ENCODE results near the gene SLC11A1.

SLC11A1 gene, protein sequence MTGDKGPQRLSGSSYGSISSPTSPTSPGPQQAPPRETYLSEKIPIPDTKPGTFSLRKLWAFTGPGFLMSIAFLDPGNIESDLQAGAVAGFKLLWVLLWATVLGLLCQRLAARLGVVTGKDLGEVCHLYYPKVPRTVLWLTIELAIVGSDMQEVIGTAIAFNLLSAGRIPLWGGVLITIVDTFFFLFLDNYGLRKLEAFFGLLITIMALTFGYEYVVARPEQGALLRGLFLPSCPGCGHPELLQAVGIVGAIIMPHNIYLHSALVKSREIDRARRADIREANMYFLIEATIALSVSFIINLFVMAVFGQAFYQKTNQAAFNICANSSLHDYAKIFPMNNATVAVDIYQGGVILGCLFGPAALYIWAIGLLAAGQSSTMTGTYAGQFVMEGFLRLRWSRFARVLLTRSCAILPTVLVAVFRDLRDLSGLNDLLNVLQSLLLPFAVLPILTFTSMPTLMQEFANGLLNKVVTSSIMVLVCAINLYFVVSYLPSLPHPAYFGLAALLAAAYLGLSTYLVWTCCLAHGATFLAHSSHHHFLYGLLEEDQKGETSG

DNA sequence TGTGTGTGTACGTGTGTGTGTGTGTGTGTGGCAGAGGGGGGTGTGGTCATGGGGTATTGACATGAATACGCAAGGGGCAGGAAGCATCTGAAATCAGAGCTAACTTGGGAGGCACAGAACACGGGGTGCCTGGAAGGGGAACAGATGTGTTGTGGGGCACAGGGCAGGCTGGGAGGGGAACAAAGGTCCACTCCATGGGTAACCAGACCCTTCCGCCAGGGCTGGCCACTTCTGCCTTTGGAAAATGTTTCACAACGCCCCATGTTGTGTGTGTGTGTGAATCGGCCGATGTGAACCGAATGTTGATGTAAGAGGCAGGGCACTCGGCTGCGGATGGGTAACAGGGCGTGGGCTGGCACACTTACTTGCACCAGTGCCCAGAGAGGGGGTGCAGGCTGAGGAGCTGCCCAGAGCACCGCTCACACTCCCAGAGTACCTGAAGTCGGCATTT lies at the start of gene SLC11A1:
Gene SLC11A1, plus strand, starts transcription at position 358 of the 451 bp plus-strand sequence. CDS start 96 bp downstream, outside the sequence.
- DNase-seq (ENCODE audit: low read depth, low spot score) = no peak

DNA sequence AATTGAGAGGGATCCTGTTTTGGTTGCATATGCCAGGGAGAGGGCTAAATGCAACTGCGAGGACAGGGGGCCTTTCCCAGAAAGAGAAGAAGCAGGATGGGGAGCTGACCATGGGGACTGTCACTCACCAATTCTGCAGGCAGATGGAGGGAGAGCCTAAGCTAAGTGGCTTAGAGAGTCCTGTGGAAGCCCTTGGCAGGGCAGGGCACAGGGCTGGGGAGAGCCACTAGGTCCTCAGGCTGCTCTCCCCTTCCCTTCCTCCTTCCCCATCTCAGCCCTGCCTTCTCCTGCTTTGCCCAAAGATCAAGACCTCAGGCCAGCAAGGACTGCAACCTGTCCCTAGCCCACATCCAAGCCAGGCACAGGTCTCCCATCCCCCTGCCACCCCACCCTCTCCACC lies 49.8 kb upstream of the SLC11A1 start:
- DNase-seq (ENCODE audit: low read depth, low spot score) = no peak

DNA sequence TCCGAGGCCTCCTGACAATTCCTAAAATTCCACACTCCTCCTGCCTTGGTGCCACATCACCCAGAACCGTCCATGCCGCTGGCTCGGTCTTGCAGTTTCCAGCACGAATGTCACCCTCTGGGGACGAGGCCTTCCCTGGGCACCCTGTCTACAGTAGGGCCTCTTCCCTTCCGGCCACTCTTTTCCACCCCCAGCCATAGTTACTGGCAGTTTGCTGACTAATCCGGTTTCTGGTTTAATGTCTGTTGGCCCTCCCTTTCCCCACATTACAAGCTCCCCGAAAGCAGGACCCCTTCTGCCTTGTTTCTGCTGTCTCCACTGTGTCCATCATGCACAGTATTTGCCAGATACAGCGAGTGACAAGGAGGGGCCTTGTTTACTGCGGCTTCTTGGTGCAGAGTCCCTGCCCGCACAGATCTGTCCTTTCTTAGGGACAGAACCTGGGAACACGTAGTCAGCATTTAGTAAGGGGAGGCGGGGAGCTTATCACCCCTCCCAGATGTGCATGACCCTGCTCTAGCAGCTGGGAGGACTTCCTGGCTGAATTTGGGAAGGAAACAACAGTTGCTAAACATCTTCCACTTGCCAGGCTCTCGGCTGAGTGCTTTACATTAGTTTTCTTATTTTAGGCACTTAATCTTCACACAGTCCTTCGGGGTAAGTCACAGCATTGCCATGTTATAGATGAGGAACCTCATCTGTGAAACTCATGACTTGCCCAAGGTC lies 49.0 kb upstream of the SLC11A1 start:
- no peak for DNase-seq (ENCODE audit: low read depth, low spot score)

DNA sequence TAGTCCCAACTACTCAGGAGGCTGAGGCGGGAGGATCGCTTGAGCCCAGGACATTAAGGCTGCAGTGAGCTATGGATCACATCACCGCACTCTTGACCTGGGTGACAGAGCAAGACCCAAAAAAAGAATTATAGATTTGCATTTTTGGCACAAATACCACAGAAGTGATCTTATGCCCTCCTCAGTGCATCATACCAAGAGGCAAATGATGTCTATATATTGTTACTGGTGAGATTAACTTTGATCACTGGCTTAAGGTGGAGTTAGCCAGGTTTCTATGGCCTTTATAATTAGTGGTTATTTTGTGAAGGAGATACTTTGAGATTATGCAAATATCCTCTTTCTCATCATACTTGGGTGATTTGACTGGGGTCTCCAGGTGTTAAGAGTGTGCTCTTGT lies 47.5 kb upstream of the SLC11A1 start:
- no peak for DNase-seq (ENCODE audit: low read depth, low spot score)

DNA sequence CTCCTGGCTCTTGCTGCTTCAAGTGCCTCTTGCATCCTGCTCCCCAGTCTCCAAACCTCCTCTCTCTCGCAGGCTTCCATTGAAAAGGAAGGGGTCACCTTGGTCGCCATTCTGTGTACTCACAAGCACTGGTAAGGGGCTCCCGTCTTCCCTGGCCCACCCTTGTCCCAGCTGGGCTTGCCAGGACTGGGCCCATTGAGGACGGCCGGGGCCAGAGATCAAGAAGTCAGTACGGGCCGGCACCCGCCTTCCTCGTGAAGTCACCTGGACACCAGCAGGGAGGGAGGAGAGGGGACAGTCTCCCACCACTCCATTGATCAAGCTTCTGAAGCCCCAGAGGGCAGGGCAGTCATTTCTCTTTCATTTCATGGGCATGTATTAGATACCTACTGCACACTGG lies 41.4 kb upstream of the SLC11A1 start:
- no peak for DNase-seq (ENCODE audit: low read depth, low spot score)

DNA sequence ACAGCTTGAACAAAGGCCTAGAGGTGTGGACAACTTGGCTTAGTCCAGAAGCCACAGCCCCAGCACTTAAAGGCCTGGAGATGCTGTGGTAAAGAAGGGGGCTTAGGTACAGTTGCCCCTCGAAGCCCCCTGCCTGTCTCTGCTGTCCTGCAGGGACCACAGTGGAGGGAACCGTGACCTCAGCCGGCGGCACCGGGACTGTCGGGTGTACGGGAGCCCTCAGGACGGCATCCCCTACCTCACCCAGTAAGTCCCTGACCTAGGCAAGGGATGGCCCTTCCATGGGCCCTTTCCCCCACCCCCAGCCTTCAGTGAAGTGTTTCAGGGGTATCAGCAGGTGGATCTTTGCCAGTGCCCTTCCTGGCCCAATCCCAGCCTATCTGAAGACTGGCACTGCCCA lies 40.7 kb upstream of the SLC11A1 start:
- no peak for DNase-seq (ENCODE audit: low read depth, low spot score)

DNA sequence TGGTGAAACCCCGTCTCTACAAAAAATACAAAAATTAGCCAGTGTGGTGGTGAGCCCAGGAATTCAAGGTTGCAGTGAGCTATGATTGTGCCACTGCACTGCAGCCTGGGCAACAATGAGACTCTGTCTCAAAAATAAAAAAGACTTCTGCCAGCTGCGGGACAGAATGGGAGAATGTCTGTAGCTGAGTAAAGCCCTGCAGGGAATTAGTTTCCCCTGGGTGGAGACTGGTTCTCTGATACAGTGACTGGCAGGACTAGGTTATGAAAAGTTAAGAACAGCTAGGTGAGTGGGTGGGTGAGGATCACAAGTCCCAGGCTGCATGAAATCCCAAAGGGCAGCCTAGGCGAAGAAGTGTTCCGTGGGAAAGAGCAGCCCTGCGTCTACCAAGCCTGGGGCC lies 39.2 kb upstream of the SLC11A1 start:
- no peak for DNase-seq (ENCODE audit: low read depth, low spot score)

DNA sequence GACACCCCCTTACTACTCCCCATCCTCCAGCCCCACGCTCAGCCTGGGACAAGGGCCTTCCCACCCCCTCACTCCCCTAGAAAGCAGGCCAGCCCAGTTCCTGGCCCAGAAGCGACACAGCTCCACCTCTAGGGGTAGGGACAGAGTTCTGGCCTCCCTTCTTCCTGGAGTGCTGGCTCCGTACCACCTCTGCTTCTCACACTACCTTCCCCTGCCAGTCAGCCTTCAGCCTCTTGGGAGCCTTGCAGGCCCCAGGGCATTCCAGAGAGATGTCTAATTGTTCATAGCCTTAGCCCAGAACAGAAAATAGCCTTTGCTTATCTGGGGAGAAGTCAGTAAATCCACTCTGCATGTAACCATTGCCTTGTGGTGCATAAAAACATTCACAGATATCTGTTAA lies 38.5 kb upstream of the SLC11A1 start:
- DNase-seq (ENCODE audit: low read depth, low spot score) = no peak

DNA sequence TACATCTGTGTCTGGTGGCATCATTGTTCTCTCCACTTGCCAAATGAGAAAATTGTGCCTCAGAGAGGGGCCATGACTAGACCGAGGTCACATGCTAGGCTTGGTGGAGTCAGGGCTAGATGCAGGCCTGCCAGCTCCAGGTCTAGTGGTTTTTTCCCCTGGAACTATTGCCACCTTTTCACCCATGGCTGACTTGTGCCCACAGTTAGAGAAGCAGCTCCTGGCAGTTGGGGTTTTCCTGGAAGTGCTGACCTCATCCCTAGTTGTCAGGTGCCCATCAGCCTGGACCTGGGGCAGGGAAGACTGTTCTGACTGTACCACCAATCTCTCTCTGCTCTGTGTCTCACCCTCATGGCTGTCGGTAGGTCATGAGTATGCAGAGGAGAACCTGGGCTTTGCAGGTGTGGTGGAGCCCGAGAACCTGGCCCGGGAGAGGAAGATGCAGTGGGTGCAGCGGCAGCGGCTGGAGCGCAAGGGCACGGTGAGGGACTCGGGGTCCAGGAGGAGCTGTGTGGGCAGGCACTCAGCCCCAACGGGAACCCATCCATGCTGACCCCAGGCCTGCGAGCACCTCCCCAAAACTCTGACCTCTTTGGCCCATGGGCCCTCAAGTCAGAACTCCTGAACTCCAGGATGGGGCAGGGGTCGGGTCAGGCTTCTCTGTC lies 37.9 kb upstream of the SLC11A1 start:
- no peak for DNase-seq (ENCODE audit: low read depth, low spot score)

DNA sequence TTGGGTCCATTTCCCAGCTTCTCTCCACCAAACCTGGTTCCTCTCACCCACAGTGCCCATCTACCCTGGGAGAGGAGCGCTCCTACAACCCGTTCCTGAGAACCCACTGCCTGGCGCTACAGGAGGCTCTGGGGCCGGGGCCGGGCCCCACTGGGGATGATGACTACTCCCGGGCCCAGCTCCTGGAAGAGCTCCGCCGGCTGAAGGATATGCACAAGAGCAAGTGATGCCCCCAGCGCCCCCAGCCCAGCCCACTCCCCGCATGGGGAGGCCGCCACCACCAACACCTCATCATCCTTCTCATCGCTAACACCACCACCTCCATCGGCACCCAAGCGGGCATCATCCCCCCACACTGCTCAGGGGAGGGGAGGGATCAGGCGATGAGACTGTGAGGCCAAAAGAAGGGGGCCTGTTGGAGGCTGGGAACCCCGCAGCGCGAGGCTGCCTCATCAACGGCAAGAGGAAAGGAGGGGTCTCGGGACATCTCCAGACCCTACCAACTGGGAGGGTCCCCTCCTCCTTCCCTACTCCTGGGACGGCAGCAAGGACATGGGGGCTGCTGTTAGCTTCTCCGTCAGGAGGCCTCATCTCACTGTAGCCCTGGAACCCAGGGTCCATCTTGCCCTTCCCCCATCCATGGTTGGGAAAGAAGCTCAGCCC lies 37.2 kb upstream of the SLC11A1 start:
- DNase-seq (ENCODE audit: low read depth, low spot score) = no peak

DNA sequence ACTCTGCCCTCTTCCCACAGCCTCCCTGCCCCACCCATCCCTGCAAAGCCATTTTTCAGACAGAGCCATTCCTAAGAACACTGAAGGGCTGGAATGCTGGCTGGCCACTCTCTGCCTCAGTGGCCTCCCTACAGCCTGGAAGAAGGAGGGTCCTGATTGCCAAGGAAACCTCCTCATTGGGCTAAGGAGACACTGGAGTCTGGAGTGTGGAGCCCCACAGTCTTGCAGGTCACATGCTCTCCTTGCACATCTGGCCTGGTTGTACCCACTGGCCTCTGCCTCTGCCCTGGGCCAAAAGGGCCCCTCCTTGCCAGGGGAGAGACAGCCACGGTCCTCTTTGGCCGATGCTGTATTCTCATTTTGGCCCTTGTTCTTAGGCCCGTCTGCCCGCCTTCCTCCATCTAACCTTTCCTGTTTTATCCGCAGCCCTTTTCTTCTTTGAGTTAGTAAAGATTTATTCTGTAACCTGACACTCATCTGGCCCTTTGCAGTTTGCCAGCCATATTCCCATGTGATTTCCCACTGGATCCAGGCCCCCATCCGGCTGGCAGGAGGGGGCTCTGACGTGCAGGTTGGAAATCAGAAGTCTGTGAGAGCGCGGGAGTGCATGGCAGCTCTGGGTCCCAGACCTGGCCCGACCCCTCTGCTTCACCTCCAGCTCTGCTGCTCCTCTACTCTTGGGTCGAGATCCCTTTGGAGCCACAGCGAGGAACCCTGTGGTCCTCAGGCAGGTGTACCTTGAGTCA lies 36.4 kb upstream of the SLC11A1 start:
- DNase-seq (ENCODE audit: low read depth, low spot score) = no peak

DNA sequence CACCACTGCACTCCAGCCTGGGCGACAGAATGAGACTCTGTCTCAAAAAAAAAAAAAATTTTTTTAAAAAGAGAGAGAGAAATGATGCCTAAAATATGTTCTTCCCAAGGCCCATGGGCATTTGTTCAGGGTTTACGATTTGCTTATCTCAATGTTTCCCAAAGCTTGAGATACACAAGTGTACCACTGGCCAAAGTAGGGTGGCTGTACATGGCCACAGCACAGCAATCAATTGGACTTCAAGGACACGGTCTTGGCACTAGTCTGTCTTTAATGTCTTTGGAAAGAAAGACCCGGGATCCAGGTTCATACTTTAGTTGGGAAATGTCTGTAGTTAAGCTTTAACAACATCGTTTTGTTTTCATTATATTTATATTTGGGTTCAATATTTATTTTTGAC lies 34.9 kb upstream of the SLC11A1 start:
- DNase-seq (ENCODE audit: low read depth, low spot score) = no peak

DNA sequence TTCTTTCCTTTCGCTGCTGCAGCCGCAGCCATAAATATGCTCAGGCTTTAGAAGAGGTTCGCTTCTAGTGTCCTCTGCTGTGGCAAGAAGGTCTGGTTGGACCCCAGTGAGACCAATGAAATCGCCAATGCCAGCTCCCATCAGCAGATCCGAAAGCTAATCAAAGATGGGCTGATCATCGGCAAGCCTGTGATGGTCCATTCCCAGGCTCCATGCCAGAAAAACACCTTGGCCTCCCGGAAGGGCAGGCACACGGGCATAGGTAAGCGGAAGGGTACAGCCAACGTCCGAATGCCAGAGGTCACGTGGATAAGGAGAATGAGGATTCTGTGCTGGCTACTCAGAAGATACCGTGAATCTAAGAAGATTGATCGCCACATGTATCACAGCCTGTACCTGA lies 28.0 kb upstream of the SLC11A1 start:
- DNase-seq (ENCODE audit: low read depth, low spot score) = no peak

DNA sequence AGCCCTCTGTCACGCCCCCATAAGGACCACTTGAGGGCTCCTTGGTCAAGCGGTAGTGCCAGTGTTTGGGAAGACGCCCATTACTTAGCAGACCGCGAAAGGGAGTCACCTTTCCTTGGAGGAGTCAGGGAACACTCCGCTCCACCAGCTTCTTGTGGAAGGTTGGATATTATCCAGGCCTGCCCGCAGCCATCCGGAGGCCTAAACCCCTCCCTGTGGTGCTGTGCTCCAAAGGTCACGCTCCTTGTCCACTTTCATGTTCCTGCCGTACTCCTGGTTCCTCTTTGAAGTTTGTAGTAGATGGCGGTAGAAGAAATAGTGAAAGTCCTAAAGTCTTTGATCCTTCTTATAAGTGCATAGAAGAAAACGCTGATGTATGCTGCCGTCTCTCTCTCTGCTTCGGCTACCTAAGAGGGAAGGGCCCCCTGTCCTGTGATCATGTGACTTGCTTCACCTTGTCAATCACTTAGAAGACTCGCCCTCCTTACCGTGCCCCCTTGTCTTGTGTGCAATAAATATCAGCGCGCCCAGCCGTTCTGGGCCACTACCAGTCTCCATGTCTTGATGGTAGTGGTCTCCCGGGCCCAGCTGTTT lies 27.1 kb upstream of the SLC11A1 start:
- no peak for DNase-seq (ENCODE audit: low read depth, low spot score)

DNA sequence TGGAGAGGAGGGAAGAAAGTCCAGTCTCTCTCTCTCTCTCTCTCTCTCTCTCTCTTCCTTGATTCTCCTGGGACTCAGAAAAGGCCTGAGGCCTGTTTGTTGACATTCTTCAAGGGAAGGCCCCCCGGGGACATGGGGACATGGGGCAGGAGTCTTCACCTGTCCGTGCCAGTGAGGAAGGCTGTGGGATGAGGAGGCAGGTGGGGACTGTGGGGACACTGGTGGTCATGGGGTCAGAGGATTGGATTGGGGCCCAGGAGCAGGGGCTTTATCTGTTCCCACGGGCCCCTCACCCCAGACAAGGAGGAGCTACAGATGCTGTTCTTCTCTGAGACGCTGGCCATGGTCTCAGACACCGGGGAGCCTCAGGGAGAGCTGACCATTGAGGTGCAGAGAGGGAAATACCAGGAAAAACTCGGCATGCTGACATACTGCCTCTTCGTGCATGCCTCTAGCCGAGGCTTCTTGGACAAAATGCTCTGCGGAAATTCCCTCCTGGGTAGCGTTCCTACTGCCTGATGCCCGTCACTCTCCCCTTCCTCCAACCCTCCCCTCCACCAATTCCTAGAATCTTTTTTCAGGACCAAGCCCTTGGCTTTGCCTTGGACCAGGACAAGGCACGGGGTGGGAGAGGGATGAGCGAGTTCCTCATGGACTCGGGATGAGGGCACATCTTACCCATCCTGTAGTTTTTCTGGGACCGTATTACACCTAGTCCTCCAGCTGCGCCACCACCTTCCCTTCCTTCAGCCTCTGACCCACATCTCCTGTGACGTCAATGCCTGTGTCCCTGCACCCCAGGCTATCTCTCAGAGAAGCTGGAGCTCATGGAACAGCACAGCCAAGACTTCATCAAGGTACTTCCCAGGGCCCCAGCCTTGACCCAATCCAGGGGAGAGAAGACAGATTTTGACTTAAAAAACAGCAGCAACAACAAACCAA lies 24.6 kb upstream of the SLC11A1 start:
- no peak for DNase-seq (ENCODE audit: low read depth, low spot score)

DNA sequence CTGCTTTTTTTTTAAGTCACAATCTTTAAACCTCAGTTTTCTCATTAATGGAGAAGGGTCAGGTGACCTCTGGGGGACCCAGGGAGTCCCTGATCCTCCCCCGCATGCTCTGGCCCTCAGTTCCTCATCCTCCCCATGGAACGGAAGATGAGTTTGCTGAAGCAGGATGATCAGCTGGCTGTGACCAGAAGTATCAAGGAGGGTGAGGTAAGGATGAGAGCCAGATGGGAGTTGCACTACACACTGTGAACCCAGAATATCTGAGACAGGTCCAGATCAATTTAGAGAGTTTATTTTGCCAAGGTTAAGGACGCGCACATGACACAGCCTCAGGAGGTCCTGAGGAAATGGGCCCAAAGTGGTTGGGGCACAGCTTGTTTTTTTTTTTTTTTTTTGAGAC lies 21.6 kb upstream of the SLC11A1 start:
- no peak for DNase-seq (ENCODE audit: low read depth, low spot score)

DNA sequence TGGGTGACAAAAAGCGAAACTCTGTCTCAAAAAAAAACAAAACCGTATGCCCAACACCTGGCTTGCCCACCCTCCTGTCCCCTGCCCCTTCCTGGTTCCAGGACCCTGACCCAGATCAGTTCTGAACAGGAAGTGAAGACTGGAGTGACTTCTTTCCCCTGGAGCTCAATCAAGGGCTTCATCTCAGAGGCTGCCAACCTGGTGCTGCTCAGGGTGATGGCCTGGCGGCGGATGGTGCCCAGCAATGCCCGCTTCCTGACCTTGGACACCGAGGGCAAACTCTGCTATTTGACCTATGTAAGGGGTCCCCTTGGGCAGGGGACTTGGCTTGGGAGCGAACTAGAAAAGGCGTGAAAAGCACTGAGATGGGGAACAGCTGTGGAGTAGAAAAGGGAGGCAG lies 19.5 kb upstream of the SLC11A1 start:
- DNase-seq (ENCODE audit: low read depth, low spot score) = no peak

DNA sequence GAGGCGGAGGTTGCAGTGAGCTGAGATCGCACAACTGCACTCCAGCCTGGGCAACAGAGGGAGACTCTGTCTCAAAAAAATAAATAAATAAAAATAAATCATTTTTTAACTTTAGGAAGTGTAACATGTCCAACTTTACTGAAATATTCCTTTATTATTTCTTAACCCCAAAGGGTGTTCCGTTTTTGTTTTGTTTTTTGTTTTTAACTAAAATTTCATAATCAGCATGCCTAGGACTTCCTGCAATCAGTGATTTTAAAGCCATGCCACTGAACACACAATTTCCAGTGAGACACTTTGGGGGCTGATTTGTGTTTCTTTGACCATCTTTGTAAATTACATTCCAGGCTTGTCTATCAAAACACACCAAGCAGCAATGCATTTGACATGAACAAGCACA lies 18.3 kb upstream of the SLC11A1 start:
- DNase-seq (ENCODE audit: low read depth, low spot score) = no peak

DNA sequence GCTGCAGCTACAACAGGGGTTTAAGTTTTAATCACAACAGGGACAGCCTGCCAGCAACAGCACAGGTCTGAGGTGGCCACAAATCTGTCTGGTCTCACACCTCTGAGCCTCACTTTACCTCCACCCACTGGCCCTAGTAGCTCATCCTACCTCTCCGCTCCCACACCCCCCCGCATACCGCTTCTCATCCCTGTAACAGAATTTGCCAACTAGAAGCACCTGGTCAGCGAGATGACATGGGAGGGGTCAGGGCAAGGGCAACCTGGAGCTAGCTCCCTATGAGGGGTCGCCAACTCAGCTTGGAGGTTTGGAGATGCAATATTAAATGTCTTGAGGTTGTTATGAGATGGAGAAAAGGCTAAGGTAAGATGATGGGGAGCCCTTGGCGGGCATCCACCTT lies 17.9 kb upstream of the SLC11A1 start:
- no peak for DNase-seq (ENCODE audit: low read depth, low spot score)

Measured in brain pericyte (primary cell).